ENCODE results near the gene TKTL1.

DNA sequence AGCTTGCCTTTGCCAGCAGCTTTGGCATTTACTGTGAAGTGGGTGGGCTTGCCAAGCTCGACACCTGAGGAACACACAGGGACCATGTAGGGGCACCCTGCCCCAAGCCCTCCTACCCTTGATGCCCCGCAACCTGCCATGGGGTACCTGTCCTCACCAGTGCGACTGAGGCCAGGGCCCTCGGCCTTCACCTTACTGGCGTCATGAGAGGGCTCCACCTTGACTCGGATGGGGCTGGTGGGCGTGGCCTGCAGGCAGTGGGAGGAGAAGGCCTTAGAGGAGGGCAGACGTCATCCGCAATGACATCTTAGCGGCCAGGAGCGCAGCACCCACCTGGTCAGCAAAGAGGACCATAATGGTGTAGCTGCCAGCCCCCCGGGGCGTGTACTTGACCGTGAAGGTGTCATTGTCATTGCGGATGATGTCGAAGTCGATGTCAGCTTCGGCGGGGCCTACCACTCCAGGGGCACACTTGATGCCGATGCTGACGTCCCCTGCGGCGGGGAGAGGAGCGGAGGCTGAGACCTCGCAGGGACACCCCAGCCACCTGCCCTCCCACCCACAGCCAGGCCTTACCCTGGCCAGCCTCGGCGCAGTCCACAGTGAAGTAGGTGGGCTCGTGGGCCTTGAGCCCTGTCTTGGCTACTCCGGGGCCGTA lies 66.6 kb downstream of the TKTL1 start:
- TF ChIP-seq CTCF (IDR thresholded peaks at IDR 0.05) (no peak), POLR2A (IDR thresholded peaks at IDR 0.05) (no peak)
